Left ventricle myocardium inferior (tissue), 1 donor: ENCODE data around the gene MEGF11. TPM values are rescaled to one million over a fixed set of nuclear protein-coding genes. Genes with fewer than 3 reads are reported as not detected.
A peak's percentile ranks its signal among the peaks of the same experiment; 100 is the strongest.

ENCODE experiments used
- DNase-seq: peaks from one replicate; pipeline ENCODE4 v3.0.0-alpha.2; 2020
- H3K27ac ChIP-seq: fragments of 200-600 bp; replicated peaks from 2 replicates; pipeline ENCODE4 v1.8.0; 2021
- H3K27me3 ChIP-seq: fragments of 200-600 bp; 2 replicates; pipeline ENCODE4 v1.8.0; 2021; ENCODE audit warnings: low read depth
- H3K36me3 ChIP-seq: fragments of 200-600 bp; 2 replicates; pipeline ENCODE4 v1.8.0; 2021
- H3K4me1 ChIP-seq: fragments of 200-600 bp; 2 replicates; pipeline ENCODE4 v1.8.0; 2021
- H3K4me3 ChIP-seq: fragments of 200-600 bp; 2 replicates; pipeline ENCODE4 v1.8.0; 2021; ENCODE audit warnings: mild to moderate bottlenecking, moderate library complexity
- H3K9me3 ChIP-seq: fragments of 200-600 bp; replicated peaks from 2 replicates; pipeline ENCODE4 v1.8.0; 2021
- CTCF ChIP-seq: fragments of 200-600 bp; IDR thresholded peaks from 2 replicates; pipeline ENCODE4 v1.8.0; 2021; ENCODE audit warnings: antibody characterized with exemption, mild to moderate bottlenecking, borderline replicate concordance
- intact Hi-C: fragments of 100-400 bp; cut with micrococcal nuclease; formaldehyde crosslinking; loops from one replicate; pipeline ENCODE4 v1.11.0; 2022
- total RNA-seq: library from RNA; stranded (reverse); fragmentation: NEBNext Ultra II Directional; extraction: Animal tissue kit (Norgen Biotek cat#: 25700); gene quantifications from one replicate; pipeline ENCODE4 v1.2.1, GENCODE V29; 2021
- donor health status: DM: no; HTN: yes; CAD: no; lungs with severe emphysema.

MEGF11 gene
- total RNA-seq, 1 donor from 2014 or later, result not detected

GRCh38 chr15:66040211-66040892 is 213.2 kb downstream of the MEGF11 start:
- Histone ChIP-seq H3K4me3 (no peak overlapping the region), H3K27ac (no peak overlapping the region), H3K4me1 (peaks cover 17% of the 10 kb centered on the region), H3K27me3 (peaks cover 89% of the 10 kb centered on the region), H3K9me3 (no peaks in the 10 kb centered on the region), H3K36me3 (no peaks in the 10 kb centered on the region)
- no peak for TF ChIP-seq CTCF
- peak; percentile 25 for DNase-seq
- intact Hi-C loops, result no loop called here

- Histone ChIP-seq H3K4me3 (no peak overlapping the region), H3K27ac (no peak overlapping the region), H3K4me1 (peaks cover 17% of the 10 kb centered on the region), H3K9me3 (peaks cover 3% of the 10 kb centered on the region), H3K36me3 (no peaks in the 10 kb centered on the region), H3K27me3 (peaks cover 88% of the 10 kb centered on the region)
- DNase-seq, result no peak
- intact Hi-C loops, result no loop called here
- no peak for TF ChIP-seq CTCF
Observed at GRCh38 chr15:66039117-66039871, 214.3 kb downstream of the MEGF11 start.

- intact Hi-C loops, result no loop called here
- H3K9me3 ChIP-seq, result peaks cover 3% of the 10 kb centered on the region
- peaks cover 80% of the 10 kb centered on the region for H3K27me3 ChIP-seq
- H3K4me3 ChIP-seq, result no peak overlapping the region
- H3K4me1 ChIP-seq, result peaks cover 17% of the 10 kb centered on the region
- H3K27ac ChIP-seq, result no peak overlapping the region
- no peak for DNase-seq
- TF ChIP-seq CTCF, result no peak
- H3K36me3 ChIP-seq, result no peaks in the 10 kb centered on the region
Observed at GRCh38 chr15:66038387-66039116, 215.0 kb downstream of the MEGF11 start.

GRCh38 chr15:66036859-66037258 is 216.7 kb downstream of the MEGF11 start:
- TF ChIP-seq CTCF, result no peak
- DNase-seq, result no peak
- intact Hi-C loops, result no loop called here
- H3K4me1 ChIP-seq, result peaks cover 17% of the 10 kb centered on the region
- H3K4me3 ChIP-seq, result no peak overlapping the region
- H3K27ac ChIP-seq, result no peak overlapping the region
- H3K36me3 ChIP-seq, result no peaks in the 10 kb centered on the region
- H3K27me3 ChIP-seq, result peaks cover 74% of the 10 kb centered on the region
- H3K9me3 ChIP-seq, result peaks cover 10% of the 10 kb centered on the region

GRCh38 chr15:66035901-66036300 is 217.6 kb downstream of the MEGF11 start:
- TF ChIP-seq CTCF, result no peak
- Histone ChIP-seq H3K4me1 (peaks cover 13% of the 10 kb centered on the region), H3K36me3 (no peaks in the 10 kb centered on the region), H3K27ac (no peak overlapping the region), H3K9me3 (peaks cover 14% of the 10 kb centered on the region), H3K4me3 (no peak overlapping the region), H3K27me3 (peaks cover 71% of the 10 kb centered on the region)
- intact Hi-C loops, result no loop called here
- no peak for DNase-seq
